ENCODE measurements around the gene CREBRF.
"Not testable (repeated sequence)": the region's sequence is repeated elsewhere in the genome, so short reads cannot be mapped to it uniquely, and the experiment has no call there.

Gene CREBRF

GRCh38 chr5:173014671-173015070, 41.5 kb upstream of the CREBRF start:
- DNase-seq (ENCODE audit: low read depth), result no peak
- TF ChIP-seq, protein P1, sequence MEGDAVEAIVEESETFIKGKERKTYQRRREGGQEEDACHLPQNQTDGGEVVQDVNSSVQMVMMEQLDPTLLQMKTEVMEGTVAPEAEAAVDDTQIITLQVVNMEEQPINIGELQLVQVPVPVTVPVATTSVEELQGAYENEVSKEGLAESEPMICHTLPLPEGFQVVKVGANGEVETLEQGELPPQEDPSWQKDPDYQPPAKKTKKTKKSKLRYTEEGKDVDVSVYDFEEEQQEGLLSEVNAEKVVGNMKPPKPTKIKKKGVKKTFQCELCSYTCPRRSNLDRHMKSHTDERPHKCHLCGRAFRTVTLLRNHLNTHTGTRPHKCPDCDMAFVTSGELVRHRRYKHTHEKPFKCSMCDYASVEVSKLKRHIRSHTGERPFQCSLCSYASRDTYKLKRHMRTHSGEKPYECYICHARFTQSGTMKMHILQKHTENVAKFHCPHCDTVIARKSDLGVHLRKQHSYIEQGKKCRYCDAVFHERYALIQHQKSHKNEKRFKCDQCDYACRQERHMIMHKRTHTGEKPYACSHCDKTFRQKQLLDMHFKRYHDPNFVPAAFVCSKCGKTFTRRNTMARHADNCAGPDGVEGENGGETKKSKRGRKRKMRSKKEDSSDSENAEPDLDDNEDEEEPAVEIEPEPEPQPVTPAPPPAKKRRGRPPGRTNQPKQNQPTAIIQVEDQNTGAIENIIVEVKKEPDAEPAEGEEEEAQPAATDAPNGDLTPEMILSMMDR (conservative IDR thresholded peaks at IDR 0.05; ENCODE audit: control insufficient read depth, insufficient read depth, low read depth, low read length), result no peak
- no peak overlapping the region for H3K4me3 ChIP-seq (ENCODE audit: control insufficient read depth, low read depth, low read length)

- TF ChIP-seq, protein P1 (conservative IDR thresholded peaks at IDR 0.05; ENCODE audit: control insufficient read depth, insufficient read depth, low read depth, low read length), result no peak
- H3K4me3 ChIP-seq (ENCODE audit: control insufficient read depth, low read depth, low read length), result no peak overlapping the region
- no peak for DNase-seq (ENCODE audit: low read depth)
These were observed 41.0 kb upstream of the CREBRF start for GRCh38 chr5:173015192-173015591.

- no peak for DNase-seq (ENCODE audit: low read depth)
- TF ChIP-seq, protein P1 (conservative IDR thresholded peaks at IDR 0.05; ENCODE audit: control insufficient read depth, insufficient read depth, low read depth, low read length), result no peak
- no peak overlapping the region for H3K4me3 ChIP-seq (ENCODE audit: control insufficient read depth, low read depth, low read length)
These were observed 40.3 kb upstream of the CREBRF start for GRCh38 chr5:173015598-173016455.

- TF ChIP-seq, protein P1 (conservative IDR thresholded peaks at IDR 0.05; ENCODE audit: control insufficient read depth, insufficient read depth, low read depth, low read length), result no peak
- peak; percentile 77 for DNase-seq (ENCODE audit: low read depth)
- no peak overlapping the region for H3K4me3 ChIP-seq (ENCODE audit: control insufficient read depth, low read depth, low read length)
These were observed 39.5 kb upstream of the CREBRF start for GRCh38 chr5:173016598-173017046.

- H3K4me3 ChIP-seq (ENCODE audit: control insufficient read depth, low read depth, low read length); DNase-seq (ENCODE audit: low read depth): not testable (repeated sequence)
These were observed 39.1 kb upstream of the CREBRF start for GRCh38 chr5:173017087-173017486.

DNA sequence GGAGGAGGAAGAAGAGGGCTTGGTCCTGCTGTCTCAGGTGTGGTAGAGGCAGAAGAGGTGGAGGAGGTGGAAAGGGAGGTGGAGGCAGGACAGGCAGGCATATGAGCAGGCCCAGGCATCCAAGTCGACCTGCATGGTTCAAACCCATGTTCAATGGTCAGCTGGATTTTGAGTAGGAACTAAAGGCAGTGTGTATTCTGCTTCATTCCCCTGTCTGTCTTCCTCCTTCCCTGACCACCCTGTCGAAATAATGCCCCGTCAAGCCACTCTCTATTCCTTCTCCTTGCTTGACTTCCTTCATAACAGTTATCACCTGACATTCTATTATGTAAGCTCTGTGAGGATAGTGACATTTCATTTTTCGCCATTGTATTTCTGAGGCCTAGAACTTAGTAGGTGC, 37.8 kb upstream of the CREBRF start:
- DNase-seq (ENCODE audit: low read depth), result no peak
- no peak overlapping the region for H3K4me3 ChIP-seq (ENCODE audit: control insufficient read depth, low read depth, low read length)
- TF ChIP-seq, protein P1 (conservative IDR thresholded peaks at IDR 0.05; ENCODE audit: control insufficient read depth, insufficient read depth, low read depth, low read length), result no peak

GRCh38 chr5:173020154-173020581, 36.0 kb upstream of the CREBRF start:
- TF ChIP-seq, protein P1 (conservative IDR thresholded peaks at IDR 0.05; ENCODE audit: control insufficient read depth, insufficient read depth, low read depth, low read length), result no peak
- H3K4me3 ChIP-seq (ENCODE audit: control insufficient read depth, low read depth, low read length), result no peak overlapping the region
- peak; percentile 28 for DNase-seq (ENCODE audit: low read depth)
